HG02884 (cell line): Measurements from ENCODE around the gene MMD.
A peak's percentile ranks its signal among the peaks of the same experiment; 100 is the strongest.
"Not testable (repeated sequence)": the region's sequence is repeated elsewhere in the genome, so short reads cannot be mapped to it uniquely, and the experiment has no call there.

Experiments used
- ATAC-seq: cut with Tn5 transposase; IDR thresholded peaks from one replicate; pipeline ENCODE4 v1.9.1; 2021; ENCODE audit warnings: mild to moderate bottlenecking, moderate library complexity; ENCODE audit not compliant: unreplicated experiment

Gene MMD

GRCh38 chr17:55421179-55421934 lies at the start of gene MMD:
Gene MMD, minus strand, starts transcription at chr17:55421835. Its CDS starts 140 bp downstream, at chr17:55421695.
- peak; percentile 25 for ATAC-seq

GRCh38 chr17:55466671-55467070 lies 45.0 kb upstream of the MMD start:
- ATAC-seq: no peak

GRCh38 chr17:55465771-55466170 lies 44.1 kb upstream of the MMD start:
- not testable (repeated sequence) for ATAC-seq

GRCh38 chr17:55463600-55463999 lies 42.0 kb upstream of the MMD start:
- ATAC-seq: peak; percentile 83

- ATAC-seq: no peak
Measured at GRCh38 chr17:55462711-55463110, 41.1 kb upstream of the MMD start.

GRCh38 chr17:55462234-55462633 lies 40.6 kb upstream of the MMD start:
- no peak for ATAC-seq

GRCh38 chr17:55458978-55459377 lies 37.3 kb upstream of the MMD start:
- no peak for ATAC-seq

- ATAC-seq: no peak
Measured at GRCh38 chr17:55458287-55458900, 36.8 kb upstream of the MMD start.

- no peak for ATAC-seq
Measured at GRCh38 chr17:55456307-55457240, 34.9 kb upstream of the MMD start.

GRCh38 chr17:55454906-55455474 lies 33.4 kb upstream of the MMD start:
- ATAC-seq: no peak

- ATAC-seq: no peak
Measured at GRCh38 chr17:55453839-55454557, 32.4 kb upstream of the MMD start.

- ATAC-seq: no peak
Measured at GRCh38 chr17:55452139-55452790, 30.6 kb upstream of the MMD start.

GRCh38 chr17:55451758-55452138 lies 30.1 kb upstream of the MMD start:
- no peak for ATAC-seq

GRCh38 chr17:55451203-55451641 lies 29.6 kb upstream of the MMD start:
- no peak for ATAC-seq

- no peak for ATAC-seq
Measured at GRCh38 chr17:55450232-55450825, 28.7 kb upstream of the MMD start.

- no peak for ATAC-seq
Measured at GRCh38 chr17:55448681-55449080, 27.0 kb upstream of the MMD start.

- no peak for ATAC-seq
Measured at GRCh38 chr17:55446581-55447205, 25.1 kb upstream of the MMD start.

- ATAC-seq: not testable (repeated sequence)
Measured at GRCh38 chr17:55446004-55446403, 24.4 kb upstream of the MMD start.
